ENCODE data around the gene BCL3. TPM values are rescaled to one million over a fixed set of nuclear protein-coding genes. Genes with fewer than 3 reads are reported as not detected.
A peak's percentile ranks its signal among the peaks of the same experiment; 100 is the strongest.

BCL3 gene
- total RNA-seq (ENCODE audit: unreplicated experiment), result 1.9 TPM
- long read RNA-seq, result 0 reads

GRCh38 chr19:44748426-44749254 lies at the start of gene BCL3:
Gene BCL3, plus strand, starts transcription at chr19:44748708. Its CDS starts 83 bp downstream, at chr19:44748791.
- H3K36me3 Mint-ChIP-seq (ENCODE audit: low read depth, unreplicated experiment), result peaks cover 4% of the 10 kb centered on the region
- DNase-seq (ENCODE audit: low spot score), result no peak
- peaks cover 5% of the 10 kb centered on the region for H3K4me1 Mint-ChIP-seq (ENCODE audit: unreplicated experiment)
- peaks cover 48% of the 10 kb centered on the region for H3K27me3 Mint-ChIP-seq (ENCODE audit: unreplicated experiment)
- TF ChIP-seq CTCF (IDR thresholded peaks at IDR 0.05; ENCODE audit: unreplicated experiment), result no peak
- H3K9me3 Mint-ChIP-seq (ENCODE audit: unreplicated experiment), result no peaks in the 10 kb centered on the region
- H3K4me3 Mint-ChIP-seq (ENCODE audit: unreplicated experiment), result peak within 1 kb of the TSS; percentile 91
- H3K27ac Mint-ChIP-seq (ENCODE audit: unreplicated experiment), result peak within 1 kb of the TSS; percentile 61

GRCh38 chr19:44700547-44700946 lies 48.0 kb upstream of the BCL3 start:
- H3K27me3 Mint-ChIP-seq (ENCODE audit: unreplicated experiment), result peaks cover 10% of the 10 kb centered on the region
- DNase-seq (ENCODE audit: low spot score), result no peak
- TF ChIP-seq CTCF (IDR thresholded peaks at IDR 0.05; ENCODE audit: unreplicated experiment), result no peak
- H3K9me3 Mint-ChIP-seq (ENCODE audit: unreplicated experiment), result no peaks in the 10 kb centered on the region
- no peaks in the 10 kb centered on the region for H3K4me1 Mint-ChIP-seq (ENCODE audit: unreplicated experiment)
- H3K27ac Mint-ChIP-seq (ENCODE audit: unreplicated experiment), result no peak overlapping the region
- peaks cover 3% of the 10 kb centered on the region for H3K36me3 Mint-ChIP-seq (ENCODE audit: low read depth, unreplicated experiment)
- H3K4me3 Mint-ChIP-seq (ENCODE audit: unreplicated experiment), result no peak overlapping the region

- no peak for TF ChIP-seq CTCF (IDR thresholded peaks at IDR 0.05; ENCODE audit: unreplicated experiment)
- H3K4me1 Mint-ChIP-seq (ENCODE audit: unreplicated experiment), result no peaks in the 10 kb centered on the region
- H3K4me3 Mint-ChIP-seq (ENCODE audit: unreplicated experiment), result no peak overlapping the region
- H3K27me3 Mint-ChIP-seq (ENCODE audit: unreplicated experiment), result peaks cover 8% of the 10 kb centered on the region
- H3K27ac Mint-ChIP-seq (ENCODE audit: unreplicated experiment), result no peak overlapping the region
- no peak for DNase-seq (ENCODE audit: low spot score)
- H3K36me3 Mint-ChIP-seq (ENCODE audit: low read depth, unreplicated experiment), result peaks cover 3% of the 10 kb centered on the region
- no peaks in the 10 kb centered on the region for H3K9me3 Mint-ChIP-seq (ENCODE audit: unreplicated experiment)
These were observed 47.3 kb upstream of the BCL3 start for GRCh38 chr19:44701228-44701627.

GRCh38 chr19:44702551-44703176 lies 45.8 kb upstream of the BCL3 start:
- Mint-ChIP-seq H3K36me3 (ENCODE audit: low read depth, unreplicated experiment) (no peaks in the 10 kb centered on the region), H3K9me3 (ENCODE audit: unreplicated experiment) (no peaks in the 10 kb centered on the region), H3K27ac (ENCODE audit: unreplicated experiment) (no peak overlapping the region), H3K27me3 (ENCODE audit: unreplicated experiment) (peaks cover 5% of the 10 kb centered on the region), H3K4me3 (ENCODE audit: unreplicated experiment) (no peak overlapping the region), H3K4me1 (ENCODE audit: unreplicated experiment) (no peaks in the 10 kb centered on the region)
- no peak for DNase-seq (ENCODE audit: low spot score)
- TF ChIP-seq CTCF (IDR thresholded peaks at IDR 0.05; ENCODE audit: unreplicated experiment), result no peak

Data from endothelial cell (in vitro differentiated cells).